GM12874 (cell line): ENCODE results near the gene SGIP1.

ENCODE experiments used
- TF ChIP-seq, protein P1 (sequence below): IDR thresholded peaks from 2 replicates; pipeline ENCODE4 v1.5.1; 2011; ENCODE audit warnings: low read depth, mild to moderate bottlenecking, control low read depth, low read length, moderate library complexity; ENCODE audit not compliant: insufficient read depth

SGIP1 gene

DNA sequence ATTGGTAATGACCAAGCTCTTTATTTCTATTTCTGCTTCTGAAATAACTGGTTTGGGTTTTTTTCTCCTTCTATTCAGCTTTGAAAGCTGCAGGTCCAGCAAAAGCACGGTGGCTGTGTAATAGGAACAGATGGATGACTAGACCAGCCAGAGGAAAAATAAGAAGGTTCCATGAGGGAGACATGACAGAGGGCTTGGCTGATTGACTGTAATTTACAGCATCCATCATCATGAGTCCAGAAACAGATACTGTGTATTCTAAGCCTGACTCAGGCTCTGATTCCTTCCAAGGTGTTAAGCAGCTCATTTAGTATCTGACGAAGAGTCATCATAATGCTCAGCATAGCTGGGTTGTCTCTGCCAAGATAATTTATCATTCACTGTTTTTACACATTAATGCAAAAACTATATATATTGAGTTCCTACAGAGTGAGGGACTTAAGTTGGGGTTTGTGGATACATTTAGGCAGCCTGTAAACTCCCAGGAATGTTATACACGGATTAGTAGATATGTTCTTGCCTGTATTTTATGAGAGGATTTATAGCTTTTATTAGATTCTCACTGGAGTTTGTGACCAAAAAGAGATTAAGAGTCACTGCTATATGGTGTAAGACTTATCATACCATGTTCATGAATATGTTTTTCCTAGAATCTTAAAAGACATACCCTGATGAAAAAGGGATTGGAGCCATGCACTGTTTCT is 72.6 kb downstream of the SGIP1 start:
- TF ChIP-seq, protein P1, sequence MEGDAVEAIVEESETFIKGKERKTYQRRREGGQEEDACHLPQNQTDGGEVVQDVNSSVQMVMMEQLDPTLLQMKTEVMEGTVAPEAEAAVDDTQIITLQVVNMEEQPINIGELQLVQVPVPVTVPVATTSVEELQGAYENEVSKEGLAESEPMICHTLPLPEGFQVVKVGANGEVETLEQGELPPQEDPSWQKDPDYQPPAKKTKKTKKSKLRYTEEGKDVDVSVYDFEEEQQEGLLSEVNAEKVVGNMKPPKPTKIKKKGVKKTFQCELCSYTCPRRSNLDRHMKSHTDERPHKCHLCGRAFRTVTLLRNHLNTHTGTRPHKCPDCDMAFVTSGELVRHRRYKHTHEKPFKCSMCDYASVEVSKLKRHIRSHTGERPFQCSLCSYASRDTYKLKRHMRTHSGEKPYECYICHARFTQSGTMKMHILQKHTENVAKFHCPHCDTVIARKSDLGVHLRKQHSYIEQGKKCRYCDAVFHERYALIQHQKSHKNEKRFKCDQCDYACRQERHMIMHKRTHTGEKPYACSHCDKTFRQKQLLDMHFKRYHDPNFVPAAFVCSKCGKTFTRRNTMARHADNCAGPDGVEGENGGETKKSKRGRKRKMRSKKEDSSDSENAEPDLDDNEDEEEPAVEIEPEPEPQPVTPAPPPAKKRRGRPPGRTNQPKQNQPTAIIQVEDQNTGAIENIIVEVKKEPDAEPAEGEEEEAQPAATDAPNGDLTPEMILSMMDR, result no peak

DNA sequence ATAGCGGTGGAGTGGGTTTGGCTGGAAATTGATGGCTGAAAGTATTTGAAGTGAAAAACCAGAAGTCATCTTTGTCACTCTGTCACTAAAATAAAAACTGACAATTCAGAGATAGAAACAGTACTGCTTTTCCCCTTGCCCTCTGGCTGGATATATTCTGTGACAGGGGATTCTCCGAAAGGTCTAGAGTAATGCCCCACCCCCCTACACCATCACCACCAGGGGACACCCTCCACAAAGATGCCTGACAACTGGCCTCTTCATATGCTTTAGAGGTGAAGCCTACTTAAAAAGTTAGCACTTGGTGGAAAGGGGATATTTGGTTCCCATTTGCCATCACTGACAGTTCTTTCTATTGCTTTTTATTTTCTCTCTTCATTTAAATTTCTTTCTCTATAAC is 73.5 kb downstream of the SGIP1 start:
- TF ChIP-seq, protein P1, result peak; percentile 13; the same call in 1 of the 2 replicates

DNA sequence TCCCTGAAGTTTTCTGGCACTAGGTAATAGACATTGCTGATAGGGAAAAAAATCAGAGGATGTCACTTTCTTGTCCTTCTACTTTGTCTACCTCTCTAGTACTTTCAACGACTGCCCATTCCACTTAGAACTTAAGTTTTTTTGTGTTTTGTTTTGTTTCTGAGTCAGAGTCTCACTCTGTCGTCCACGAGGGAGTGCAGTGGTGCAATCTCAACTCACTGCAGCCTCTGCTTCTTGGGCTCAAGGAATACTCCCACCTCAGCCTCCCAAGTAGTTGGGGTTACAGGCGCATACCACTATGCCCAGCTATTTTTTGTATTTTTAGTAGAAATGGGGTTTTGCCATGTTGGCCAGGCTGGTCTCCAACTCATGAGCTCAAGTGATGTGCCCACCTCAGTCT is 79.2 kb downstream of the SGIP1 start:
- TF ChIP-seq, protein P1, result no peak

DNA sequence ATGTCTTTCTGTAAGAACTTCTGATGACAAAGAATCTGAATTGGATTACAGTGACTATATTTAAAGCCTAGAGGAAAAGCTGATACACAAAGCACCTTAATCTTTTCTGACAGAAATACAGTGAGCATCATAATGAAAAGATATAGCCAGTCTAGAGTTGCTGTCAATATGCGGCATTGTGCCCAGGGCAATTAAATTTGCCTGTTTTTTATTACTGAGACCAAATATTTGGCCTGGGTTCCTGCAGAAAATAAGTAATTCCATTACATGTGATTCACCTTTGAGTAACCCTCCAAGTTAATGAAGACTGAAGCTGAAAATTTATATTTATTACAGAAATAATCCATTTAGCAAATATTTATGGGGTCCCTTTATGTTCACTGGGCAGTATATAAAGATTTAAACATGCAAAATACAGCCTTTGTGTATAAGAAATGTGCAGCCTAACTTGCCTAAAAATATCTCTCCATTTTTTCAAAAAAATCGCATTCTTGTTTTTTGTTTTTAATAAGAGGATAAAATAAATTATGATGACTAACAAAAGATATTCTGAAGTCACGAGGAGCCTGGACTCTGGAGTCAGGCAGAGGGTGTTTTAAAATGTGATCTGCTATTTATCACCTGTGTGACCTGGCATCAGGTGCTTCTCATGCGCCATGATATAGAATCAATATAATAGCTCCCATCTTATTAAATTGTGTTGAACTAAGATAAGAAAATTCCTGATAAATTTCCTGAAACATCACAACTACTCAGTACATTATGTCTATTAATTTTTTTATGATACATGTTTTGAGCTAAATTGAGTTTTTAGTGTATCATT is 83.6 kb downstream of the SGIP1 start:
- TF ChIP-seq, protein P1, result no peak

DNA sequence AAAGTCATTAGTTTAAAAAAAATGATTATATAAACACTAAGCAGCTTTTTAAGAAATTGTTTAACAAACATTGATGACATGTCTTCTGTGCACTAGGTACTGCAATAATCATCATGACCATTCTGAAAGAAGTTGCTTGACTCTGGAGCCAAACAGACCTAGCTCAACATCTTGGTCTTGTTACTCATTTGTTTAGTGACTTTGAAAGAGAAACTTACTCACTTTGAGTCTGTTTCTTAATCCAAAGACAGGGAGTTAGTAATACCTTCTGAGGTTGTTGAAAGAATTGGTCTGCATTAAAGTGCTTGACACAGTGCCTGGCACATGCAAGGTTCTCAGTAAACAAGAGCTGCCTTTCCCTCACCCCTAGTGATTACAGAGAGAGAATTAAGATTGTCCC is 84.4 kb downstream of the SGIP1 start:
- TF ChIP-seq, protein P1, result no peak

DNA sequence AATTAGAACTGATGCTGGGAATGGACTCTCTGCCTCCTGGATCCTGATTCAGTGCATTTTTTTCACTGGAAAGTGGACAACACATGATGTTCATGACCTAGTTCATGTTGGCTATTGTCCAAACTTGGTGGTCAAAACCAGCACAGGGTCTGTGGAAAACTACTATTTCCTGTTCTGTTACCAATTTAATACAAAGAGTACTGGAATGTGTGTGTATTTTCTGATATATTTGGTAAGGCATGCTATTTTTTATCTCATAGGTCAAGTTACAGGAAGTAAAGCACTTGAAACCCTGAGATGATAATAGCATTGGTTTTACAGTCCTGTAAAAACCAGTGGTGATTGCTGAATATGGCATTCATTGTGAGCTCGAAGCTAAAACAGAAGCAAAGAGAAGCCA is 89.9 kb downstream of the SGIP1 start:
- TF ChIP-seq, protein P1, result no peak

DNA sequence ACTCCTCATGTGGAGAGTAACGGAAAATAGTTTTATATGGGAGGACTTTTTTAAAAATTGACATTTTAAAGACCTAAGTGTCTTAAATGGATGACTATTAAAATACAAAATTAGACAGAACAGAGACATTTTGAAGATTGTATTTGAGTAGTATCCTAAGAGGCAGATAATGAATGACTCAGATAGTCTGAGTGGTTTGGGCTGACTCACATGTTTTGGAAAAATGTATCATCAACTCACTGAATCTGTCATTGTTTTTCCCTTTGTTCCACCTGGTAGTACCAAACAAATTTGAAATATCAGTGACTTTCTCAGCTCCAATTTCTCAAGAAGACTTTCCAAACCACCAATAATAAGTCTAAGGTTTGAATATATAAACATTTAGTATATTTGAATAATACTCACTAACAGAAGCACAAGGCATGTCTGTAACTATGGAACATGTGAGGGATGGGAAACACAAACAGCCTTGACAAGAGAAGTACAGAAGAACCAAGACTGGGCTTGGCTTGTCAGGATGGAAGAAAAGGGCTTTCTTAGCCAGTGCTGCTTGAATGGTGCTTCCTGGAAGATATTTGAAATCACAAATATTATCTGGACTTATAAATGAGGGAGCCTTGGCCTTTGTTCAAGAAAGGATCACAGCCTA is 90.6 kb downstream of the SGIP1 start:
- TF ChIP-seq, protein P1, result no peak
